Fibroblast of lung (primary cell): ENCODE results near the gene NT5DC3. TPM values are rescaled to one million over a fixed set of nuclear protein-coding genes. Genes with fewer than 3 reads are reported as not detected.
A peak's percentile ranks its signal among the peaks of the same experiment; 100 is the strongest.

Experiments
- DNase-seq, 2 donors: peaks; one replicate each; pipeline versions ENCODE4 v3.0.0 to v3.0.0-alpha.2; 2010; ENCODE audit warnings: low read depth in 2 of 2
- H2AFZ ChIP-seq: 2 replicates; pipeline ENCODE4 v1.5.1; 2012; ENCODE audit warnings: low read length, control low read depth, inconsistent platforms
- H3K27ac ChIP-seq: 2 replicates; pipeline ENCODE4 v1.5.1; 2011; ENCODE audit warnings: low read length, control low read depth; ENCODE audit not compliant: insufficient read depth
- H3K27me3 ChIP-seq: 2 replicates; pipeline ENCODE4 v1.5.1; 2011; ENCODE audit warnings: mild to moderate bottlenecking, low read length; ENCODE audit not compliant: control insufficient read depth, insufficient read depth
- H3K36me3 ChIP-seq: 2 replicates; pipeline ENCODE4 v1.5.1; 2011; ENCODE audit warnings: low read length; ENCODE audit not compliant: control insufficient read depth, insufficient read depth
- H3K4me1 ChIP-seq: 2 replicates; pipeline ENCODE4 v1.5.1; 2011; ENCODE audit warnings: low read length; ENCODE audit not compliant: control insufficient read depth, insufficient read depth; ENCODE audit errors: extremely low read depth
- H3K4me2 ChIP-seq: 2 replicates; pipeline ENCODE4 v1.5.1; 2011; ENCODE audit warnings: low read length, control low read depth; ENCODE audit not compliant: insufficient read depth; ENCODE audit errors: extremely low read depth
- H3K4me3 ChIP-seq, 4 experiments: fragments of 200-600 bp in 1 of 4; sonication (generic) in 1 of 4; replicated peaks in 1 of 4; 2 replicates each; pipeline ENCODE4 v1.5.1; 2011 to 2016; ENCODE audit warnings: low read length in 4 of 4, low read depth in 3 of 4, mild to moderate bottlenecking in 3 of 4, control low read depth in 2 of 4, inconsistent platforms in 1 of 4, mixed read lengths in 1 of 4; ENCODE audit not compliant: insufficient read depth in 1 of 4; ENCODE audit errors: control extremely low read depth in 1 of 4
- H3K79me2 ChIP-seq: 2 replicates; pipeline ENCODE4 v1.5.1; 2012; ENCODE audit warnings: mild to moderate bottlenecking, low read length, inconsistent platforms; ENCODE audit not compliant: control insufficient read depth, insufficient read depth
- H3K9ac ChIP-seq: 2 replicates; pipeline ENCODE4 v1.5.1; 2011; ENCODE audit warnings: mild to moderate bottlenecking, low read length, control low read depth; ENCODE audit not compliant: insufficient read depth
- H3K9me3 ChIP-seq: 2 replicates; pipeline ENCODE4 v1.5.1; 2012; ENCODE audit warnings: low read depth, low read length; ENCODE audit not compliant: control insufficient read depth, insufficient read depth
- H4K20me1 ChIP-seq: 2 replicates; pipeline ENCODE4 v1.5.1; 2011; ENCODE audit warnings: low read length; ENCODE audit not compliant: control insufficient read depth, insufficient read depth; ENCODE audit errors: extremely low read depth
- EZH2 ChIP-seq: IDR thresholded peaks from 2 replicates; pipeline ENCODE4 v1.5.1; 2012; ENCODE audit warnings: low read length, control low read depth, mild to moderate bottlenecking; ENCODE audit errors: missing control alignments
- polyA plus RNA-seq, 2 donors: library from polyadenylated mRNA; depleted of rRNA in 1 of 2; stranded (reverse) in 1 of 2; unstranded in 1 of 2; fragments of >200 nt; gene quantifications; 2 replicates each; pipeline ENCODE4 v1.2.1, GENCODE V29; 2011 to 2012; ENCODE audit warnings: missing spikeins in 1 of 2
- total RNA-seq: library from RNA; depleted of rRNA; stranded (reverse); fragments of >200 nt; gene quantifications from 2 replicates; pipeline ENCODE4 v1.2.1, GENCODE V29; 2014
- TF ChIP-seq, protein P1 (sequence below), 2 donors: IDR thresholded peaks in 1 of 2; conservative IDR thresholded peaks in 1 of 2; 1 replicate in 1 of 2; 2 replicates in 1 of 2; pipeline ENCODE4 v1.5.1; 2011 to 2012; ENCODE audit warnings: low read length in 2 of 2, control low read depth in 1 of 2, inconsistent platforms in 1 of 2, low read depth in 1 of 2, mild to moderate bottlenecking in 1 of 2

NT5DC3 gene
- total and polyA plus RNA-seq, 2 donors (not counting 1 experiment from before 2014, with no cell fraction given) = 4.1 to 10.4 TPM

DNA sequence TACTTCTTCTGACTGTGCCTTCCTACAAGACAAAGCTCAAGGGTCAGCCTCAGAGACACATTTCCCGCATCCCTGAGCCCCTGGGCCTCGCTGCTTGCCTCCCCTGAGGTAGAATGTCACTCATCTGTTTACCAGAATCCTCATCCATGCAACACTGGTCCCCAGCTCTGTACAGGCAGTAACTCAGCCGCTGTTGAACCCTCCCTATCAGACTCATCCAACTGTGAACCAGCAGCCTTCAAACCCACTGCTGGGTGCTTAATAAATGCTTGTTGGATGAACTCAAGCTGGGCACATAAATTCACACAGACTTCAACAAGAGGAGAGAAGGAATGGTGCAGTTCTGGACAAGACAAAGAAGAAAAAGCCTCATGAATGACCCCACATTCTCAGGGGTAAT is 6.1 kb downstream of the NT5DC3 start:
- peaks cover 35% of the 10 kb centered on the region for H3K79me2 ChIP-seq
- DNase-seq = no peak
- no peaks in the 10 kb centered on the region for H3K36me3 ChIP-seq
- no peak overlapping the region for H3K27ac ChIP-seq
- TF ChIP-seq, protein P1, sequence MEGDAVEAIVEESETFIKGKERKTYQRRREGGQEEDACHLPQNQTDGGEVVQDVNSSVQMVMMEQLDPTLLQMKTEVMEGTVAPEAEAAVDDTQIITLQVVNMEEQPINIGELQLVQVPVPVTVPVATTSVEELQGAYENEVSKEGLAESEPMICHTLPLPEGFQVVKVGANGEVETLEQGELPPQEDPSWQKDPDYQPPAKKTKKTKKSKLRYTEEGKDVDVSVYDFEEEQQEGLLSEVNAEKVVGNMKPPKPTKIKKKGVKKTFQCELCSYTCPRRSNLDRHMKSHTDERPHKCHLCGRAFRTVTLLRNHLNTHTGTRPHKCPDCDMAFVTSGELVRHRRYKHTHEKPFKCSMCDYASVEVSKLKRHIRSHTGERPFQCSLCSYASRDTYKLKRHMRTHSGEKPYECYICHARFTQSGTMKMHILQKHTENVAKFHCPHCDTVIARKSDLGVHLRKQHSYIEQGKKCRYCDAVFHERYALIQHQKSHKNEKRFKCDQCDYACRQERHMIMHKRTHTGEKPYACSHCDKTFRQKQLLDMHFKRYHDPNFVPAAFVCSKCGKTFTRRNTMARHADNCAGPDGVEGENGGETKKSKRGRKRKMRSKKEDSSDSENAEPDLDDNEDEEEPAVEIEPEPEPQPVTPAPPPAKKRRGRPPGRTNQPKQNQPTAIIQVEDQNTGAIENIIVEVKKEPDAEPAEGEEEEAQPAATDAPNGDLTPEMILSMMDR (conservative IDR thresholded peaks at IDR 0.05 in 1 of 2, IDR thresholded peaks at IDR 0.05 in 1 of 2; ENCODE audit: low read depth in 1 of 2, low read length in 2 of 2) = no peak
- TF ChIP-seq EZH2 = no peak
- no peaks in the 10 kb centered on the region for H3K9me3 ChIP-seq
- no peaks in the 10 kb centered on the region for H3K27me3 ChIP-seq
- no peak overlapping the region for H2AFZ ChIP-seq
- H3K4me1 ChIP-seq = no peaks in the 10 kb centered on the region
- H3K4me3 ChIP-seq = no peak overlapping the region
- no peaks in the 10 kb centered on the region for H4K20me1 ChIP-seq
- H3K4me2 ChIP-seq = no peak overlapping the region
- H3K9ac ChIP-seq = no peak overlapping the region

DNA sequence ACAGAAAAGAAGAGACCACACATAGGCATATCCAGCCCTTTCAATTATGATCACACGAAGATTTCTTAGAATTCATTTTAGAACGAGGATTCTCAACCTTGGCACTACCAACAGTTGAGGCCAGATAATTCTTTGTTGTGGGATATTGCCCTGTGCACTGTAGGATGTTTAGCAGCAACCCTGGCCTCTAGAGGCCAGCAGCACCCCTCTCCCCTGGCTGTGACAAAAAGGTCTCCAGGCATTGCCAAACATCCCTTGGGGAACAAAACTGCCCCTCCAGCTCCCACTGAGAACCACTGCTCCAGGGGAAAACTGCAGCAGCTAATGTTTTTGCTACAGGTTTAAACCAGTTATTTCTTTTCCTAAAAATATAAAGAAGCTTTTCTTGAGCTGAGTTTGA is 7.1 kb downstream of the NT5DC3 start:
- no peaks in the 10 kb centered on the region for H3K4me1 ChIP-seq
- H3K79me2 ChIP-seq = peaks cover 27% of the 10 kb centered on the region
- H3K9me3 ChIP-seq = no peaks in the 10 kb centered on the region
- no peak overlapping the region for H3K4me2 ChIP-seq
- H3K4me3 ChIP-seq = no peak overlapping the region
- TF ChIP-seq, protein P1 (conservative IDR thresholded peaks at IDR 0.05 in 1 of 2, IDR thresholded peaks at IDR 0.05 in 1 of 2; ENCODE audit: low read depth in 1 of 2, low read length in 2 of 2) = no peak
- TF ChIP-seq EZH2 = no peak
- H3K9ac ChIP-seq = no peak overlapping the region
- H3K27me3 ChIP-seq = no peaks in the 10 kb centered on the region
- no peaks in the 10 kb centered on the region for H4K20me1 ChIP-seq
- no peaks in the 10 kb centered on the region for H3K36me3 ChIP-seq
- no peak overlapping the region for H3K27ac ChIP-seq
- H2AFZ ChIP-seq = no peak overlapping the region
- no peak for DNase-seq

DNA sequence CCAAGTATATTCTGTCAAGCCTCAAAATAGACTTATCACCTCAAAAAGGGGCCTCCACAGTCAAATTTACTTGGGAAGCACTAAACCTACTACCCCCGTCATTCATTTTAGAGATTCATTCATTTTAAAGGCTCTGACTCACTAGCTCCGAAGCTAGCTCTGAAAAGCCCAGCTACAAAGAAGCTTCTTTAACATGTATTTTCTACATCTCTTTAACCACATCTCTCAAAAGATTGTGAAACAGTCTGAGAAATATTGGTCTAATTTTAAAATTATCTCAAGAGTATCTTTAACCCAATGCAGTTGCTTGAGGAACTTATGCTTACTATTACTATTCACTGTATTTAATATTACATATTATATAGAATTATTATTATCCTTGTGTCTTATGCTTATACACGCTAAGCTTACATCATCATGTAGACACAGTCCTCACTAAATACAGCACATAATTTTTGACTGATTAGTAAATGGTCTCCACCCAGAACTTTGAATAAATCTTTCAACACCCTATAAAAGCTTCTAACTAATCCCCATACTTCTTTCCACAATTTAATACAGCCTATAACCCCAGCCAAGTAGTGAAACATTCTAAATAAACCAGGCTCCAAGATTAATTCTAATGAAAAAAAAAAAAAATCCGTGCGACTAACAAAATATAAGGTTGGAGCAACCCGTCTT is 7.8 kb downstream of the NT5DC3 start:
- H3K36me3 ChIP-seq = no peaks in the 10 kb centered on the region
- no peaks in the 10 kb centered on the region for H3K27me3 ChIP-seq
- H3K4me1 ChIP-seq = no peaks in the 10 kb centered on the region
- no peak overlapping the region for H3K4me3 ChIP-seq
- no peaks in the 10 kb centered on the region for H4K20me1 ChIP-seq
- H3K27ac ChIP-seq = no peak overlapping the region
- no peaks in the 10 kb centered on the region for H3K9me3 ChIP-seq
- no peak overlapping the region for H3K4me2 ChIP-seq
- no peak overlapping the region for H3K9ac ChIP-seq
- no peak overlapping the region for H2AFZ ChIP-seq
- peaks cover 22% of the 10 kb centered on the region for H3K79me2 ChIP-seq
- DNase-seq = peak; percentile 36 to 50
- no peak for TF ChIP-seq EZH2
- TF ChIP-seq, protein P1 (conservative IDR thresholded peaks at IDR 0.05 in 1 of 2, IDR thresholded peaks at IDR 0.05 in 1 of 2; ENCODE audit: low read depth in 1 of 2, low read length in 2 of 2) = no peak
